ENCODE results near the gene GNAQ. TPM values are rescaled to one million over a fixed set of nuclear protein-coding genes. Genes with fewer than 3 reads are reported as not detected.
A peak's percentile ranks its signal among the peaks of the same experiment; 100 is the strongest.

The GNAQ gene
- total and polyA plus RNA-seq, 12 donors: 5.4 to 19.8 (median 13.2) TPM

GRCh38 chr9:77785341-77785740 is 246.3 kb downstream of the GNAQ start:
- WGBS, 2 donors: 92 to 98% methylated on average over 2 of the region's 2 CpGs
- Histone ChIP-seq H3K4me1 (peaks cover 0 to 13% (median 0%) of the 10 kb centered on the region in 9 donors), H3K27me3 (no peaks in the 10 kb centered on the region), H3K36me3 (peaks cover 0 to 32% (median 0%) of the 10 kb centered on the region in 9 donors), H3K27ac (no peak overlapping the region), H3K9me3 (no peaks in the 10 kb centered on the region), H3K4me3 (no peak overlapping the region)
- TF ChIP-seq CTCF (IDR thresholded peaks at IDR 0.05): no peak
- DNase-seq (no peak), ATAC-seq (no peak)
- intact Hi-C loops (cut with DNase I): no loop called here

GRCh38 chr9:77783518-77783917 is 248.1 kb downstream of the GNAQ start:
- intact Hi-C loops (cut with DNase I): no loop called here
- WGBS, 2 donors: 56 to 73% methylated on average over 3 of the region's 3 CpGs
- no peak for TF ChIP-seq CTCF (IDR thresholded peaks at IDR 0.05)
- ATAC-seq (peak in 3 of 8 donors; percentile 16 to 52 (median 39)), DNase-seq (no peak)
- peaks cover 0 to 31% (median 0%) of the 10 kb centered on the region in 9 donors for H3K36me3 ChIP-seq
- no peak overlapping the region for H3K27ac ChIP-seq
- no peaks in the 10 kb centered on the region for H3K9me3 ChIP-seq
- no peak overlapping the region for H3K4me3 ChIP-seq
- peaks cover 0 to 13% (median 0%) of the 10 kb centered on the region in 9 donors for H3K4me1 ChIP-seq
- no peaks in the 10 kb centered on the region for H3K27me3 ChIP-seq

- Histone ChIP-seq H3K4me1 (peaks cover 0 to 13% (median 0%) of the 10 kb centered on the region in 9 donors), H3K4me3 (no peak overlapping the region), H3K9me3 (peaks cover 0 to 30% (median 3%) of the 10 kb centered on the region in 11 donors), H3K27me3 (no peaks in the 10 kb centered on the region), H3K27ac (no peak overlapping the region), H3K36me3 (peaks cover 0 to 17% (median 0%) of the 10 kb centered on the region in 9 donors)
- TF ChIP-seq CTCF (IDR thresholded peaks at IDR 0.05): no peak
- ATAC-seq: no peak
- DNase-seq: no peak
- WGBS, 2 donors: 67 to 82% methylated on average over 2 of the region's 2 CpGs
- intact Hi-C loops (cut with DNase I): no loop called here
Measured at GRCh38 chr9:77779010-77779409, 252.6 kb downstream of the GNAQ start.

- intact Hi-C loops (cut with DNase I): no loop called here
- Histone ChIP-seq H3K4me3 (no peak overlapping the region), H3K27ac (no peak overlapping the region), H3K9me3 (peaks cover 0 to 29% (median 3%) of the 10 kb centered on the region in 11 donors), H3K27me3 (no peaks in the 10 kb centered on the region), H3K4me1 (peaks cover 0 to 40% (median 13%) of the 10 kb centered on the region in 9 donors), H3K36me3 (peaks cover 0 to 17% (median 0%) of the 10 kb centered on the region in 9 donors)
- 72 to 76% methylated on average over 3 of the region's 3 CpGs for WGBS, 2 donors
- no peak for TF ChIP-seq CTCF (IDR thresholded peaks at IDR 0.05)
- no peak for DNase-seq
- no peak for ATAC-seq
Measured at GRCh38 chr9:77773381-77773780, 258.2 kb downstream of the GNAQ start.
